ENCODE results near the gene EBLN2. TPM values are rescaled to one million over a fixed set of nuclear protein-coding genes. Genes with fewer than 3 reads are reported as not detected.

The EBLN2 gene
- total and polyA plus RNA-seq, 2 experiments from 2014 or later: 4.7 to 9.9 TPM

DNA sequence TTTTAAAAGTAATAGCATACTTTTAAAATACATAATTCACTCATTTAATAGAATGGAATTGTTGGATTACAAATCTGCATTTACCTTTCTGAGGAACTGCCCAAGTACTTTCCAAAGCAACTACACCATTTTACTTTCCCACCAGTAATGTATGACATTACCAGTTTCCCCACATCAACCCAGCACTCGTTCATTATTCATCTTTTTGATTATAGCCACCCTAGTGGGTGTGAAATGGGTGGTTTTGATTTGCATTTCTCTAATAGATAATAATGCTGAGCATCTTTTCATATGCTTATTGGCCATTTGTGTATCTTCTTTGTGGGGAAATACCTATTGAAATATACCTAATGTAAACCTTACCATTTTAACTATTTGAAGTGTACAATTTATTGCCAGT is 18.0 kb upstream of the EBLN2 start (continued):
- TF ChIP-seq, protein P1, sequence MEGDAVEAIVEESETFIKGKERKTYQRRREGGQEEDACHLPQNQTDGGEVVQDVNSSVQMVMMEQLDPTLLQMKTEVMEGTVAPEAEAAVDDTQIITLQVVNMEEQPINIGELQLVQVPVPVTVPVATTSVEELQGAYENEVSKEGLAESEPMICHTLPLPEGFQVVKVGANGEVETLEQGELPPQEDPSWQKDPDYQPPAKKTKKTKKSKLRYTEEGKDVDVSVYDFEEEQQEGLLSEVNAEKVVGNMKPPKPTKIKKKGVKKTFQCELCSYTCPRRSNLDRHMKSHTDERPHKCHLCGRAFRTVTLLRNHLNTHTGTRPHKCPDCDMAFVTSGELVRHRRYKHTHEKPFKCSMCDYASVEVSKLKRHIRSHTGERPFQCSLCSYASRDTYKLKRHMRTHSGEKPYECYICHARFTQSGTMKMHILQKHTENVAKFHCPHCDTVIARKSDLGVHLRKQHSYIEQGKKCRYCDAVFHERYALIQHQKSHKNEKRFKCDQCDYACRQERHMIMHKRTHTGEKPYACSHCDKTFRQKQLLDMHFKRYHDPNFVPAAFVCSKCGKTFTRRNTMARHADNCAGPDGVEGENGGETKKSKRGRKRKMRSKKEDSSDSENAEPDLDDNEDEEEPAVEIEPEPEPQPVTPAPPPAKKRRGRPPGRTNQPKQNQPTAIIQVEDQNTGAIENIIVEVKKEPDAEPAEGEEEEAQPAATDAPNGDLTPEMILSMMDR (conservative IDR thresholded peaks at IDR 0.05; ENCODE audit: low read depth in 2 of 2): no peak
- TF ChIP-seq STAT1 (IDR thresholded peaks at IDR 0.05; ENCODE audit: unreplicated experiment) (no peak), ZNF114 (CRISPR knock-in tag; IDR thresholded peaks at IDR 0.05) (no peak), EZH2 (IDR thresholded peaks at IDR 0.05; ENCODE audit: low read depth, unreplicated experiment) (no peak), POLR2AphosphoS5 (IDR thresholded peaks at IDR 0.05; ENCODE audit: low read depth) (no peak), JUNB (IDR thresholded peaks at IDR 0.05; ENCODE audit: unreplicated experiment) (no peak)

GRCh38 chr3:73045391-73045790 is 16.1 kb upstream of the EBLN2 start:
- Histone ChIP-seq H3K79me2 (replicated peaks; ENCODE audit: insufficient read depth) (no peaks in the 10 kb centered on the region; the same call in 1 of the 2 replicates), H4K20me1 (replicated peaks; ENCODE audit: insufficient read depth) (peaks cover 54% of the 10 kb centered on the region), H2AFZ (no peak overlapping the region), H3K9me2 (ENCODE audit: insufficient read depth) (no peaks in the 10 kb centered on the region), H3K27me3 (ENCODE audit: insufficient read depth) (no peaks in the 10 kb centered on the region), H3K27ac (ENCODE audit: low read depth) (peak overlapping the region; percentile 28), H3K36me3 (ENCODE audit: insufficient read depth) (no peaks in the 10 kb centered on the region), H3K4me2 (no peak overlapping the region), H3K4me1 (ENCODE audit: insufficient read depth) (peaks cover 53% of the 10 kb centered on the region), H3F3A (replicated peaks; ENCODE audit: low read depth) (no peaks in the 10 kb centered on the region), H3K4me3 (no peak overlapping the region)
- Mint-ChIP-seq H3K27ac (0 out of 2 replicates have a peak overlapping the region, but pooled peaks have one; percentile 65), H3K36me3 (ENCODE audit: low read depth) (peaks cover 25% of the 10 kb centered on the region; the same call in 2 of the 3 replicates), H3K27me3 (ENCODE audit: insufficient read depth, low read depth, poor library complexity) (no peaks in the 10 kb centered on the region), H3K9me3 (no peaks in the 10 kb centered on the region), H3K4me3 (no peak overlapping the region), H3K4me1 (peaks cover 62% of the 10 kb centered on the region)
- peak; percentile 40 for ATAC-seq
- TF ChIP-seq, protein P2, sequence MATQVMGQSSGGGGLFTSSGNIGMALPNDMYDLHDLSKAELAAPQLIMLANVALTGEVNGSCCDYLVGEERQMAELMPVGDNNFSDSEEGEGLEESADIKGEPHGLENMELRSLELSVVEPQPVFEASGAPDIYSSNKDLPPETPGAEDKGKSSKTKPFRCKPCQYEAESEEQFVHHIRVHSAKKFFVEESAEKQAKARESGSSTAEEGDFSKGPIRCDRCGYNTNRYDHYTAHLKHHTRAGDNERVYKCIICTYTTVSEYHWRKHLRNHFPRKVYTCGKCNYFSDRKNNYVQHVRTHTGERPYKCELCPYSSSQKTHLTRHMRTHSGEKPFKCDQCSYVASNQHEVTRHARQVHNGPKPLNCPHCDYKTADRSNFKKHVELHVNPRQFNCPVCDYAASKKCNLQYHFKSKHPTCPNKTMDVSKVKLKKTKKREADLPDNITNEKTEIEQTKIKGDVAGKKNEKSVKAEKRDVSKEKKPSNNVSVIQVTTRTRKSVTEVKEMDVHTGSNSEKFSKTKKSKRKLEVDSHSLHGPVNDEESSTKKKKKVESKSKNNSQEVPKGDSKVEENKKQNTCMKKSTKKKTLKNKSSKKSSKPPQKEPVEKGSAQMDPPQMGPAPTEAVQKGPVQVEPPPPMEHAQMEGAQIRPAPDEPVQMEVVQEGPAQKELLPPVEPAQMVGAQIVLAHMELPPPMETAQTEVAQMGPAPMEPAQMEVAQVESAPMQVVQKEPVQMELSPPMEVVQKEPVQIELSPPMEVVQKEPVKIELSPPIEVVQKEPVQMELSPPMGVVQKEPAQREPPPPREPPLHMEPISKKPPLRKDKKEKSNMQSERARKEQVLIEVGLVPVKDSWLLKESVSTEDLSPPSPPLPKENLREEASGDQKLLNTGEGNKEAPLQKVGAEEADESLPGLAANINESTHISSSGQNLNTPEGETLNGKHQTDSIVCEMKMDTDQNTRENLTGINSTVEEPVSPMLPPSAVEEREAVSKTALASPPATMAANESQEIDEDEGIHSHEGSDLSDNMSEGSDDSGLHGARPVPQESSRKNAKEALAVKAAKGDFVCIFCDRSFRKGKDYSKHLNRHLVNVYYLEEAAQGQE (IDR thresholded peaks at IDR 0.05; ENCODE audit: unreplicated experiment): no peak
- TF ChIP-seq JUNB (IDR thresholded peaks at IDR 0.05; ENCODE audit: unreplicated experiment): no peak
- DNase-seq (ENCODE audit: low spot score): no peak

- H3K79me2 ChIP-seq (replicated peaks; ENCODE audit: insufficient read depth): no peaks in the 10 kb centered on the region; the same call in 1 of the 2 replicates
- no peaks in the 10 kb centered on the region for H3K27me3 Mint-ChIP-seq (ENCODE audit: insufficient read depth, low read depth, poor library complexity)
- peaks cover 45% of the 10 kb centered on the region for H3K4me1 ChIP-seq (ENCODE audit: insufficient read depth)
- no peaks in the 10 kb centered on the region for H3F3A ChIP-seq (replicated peaks; ENCODE audit: low read depth)
- no peak overlapping the region for H3K4me3 ChIP-seq
- DNase-seq (ENCODE audit: low spot score) (peak; percentile 63), ATAC-seq (peak; percentile 73)
- peak overlapping the region; percentile 28; the same call in 1 of the 2 replicates for H3K27ac ChIP-seq (ENCODE audit: low read depth)
- H3K27ac Mint-ChIP-seq: peak overlapping the region; percentile 30; the same call in 1 of the 2 replicates
- no peaks in the 10 kb centered on the region for H3K36me3 ChIP-seq (ENCODE audit: insufficient read depth)
- peaks cover 54% of the 10 kb centered on the region for H4K20me1 ChIP-seq (replicated peaks; ENCODE audit: insufficient read depth)
- H3K4me2 ChIP-seq: peak overlapping the region; percentile 10; the same call in 1 of the 2 replicates
- H2AFZ ChIP-seq: no peak overlapping the region
- H3K27me3 ChIP-seq (ENCODE audit: insufficient read depth): no peaks in the 10 kb centered on the region
- H3K36me3 Mint-ChIP-seq (ENCODE audit: low read depth): peaks cover 32% of the 10 kb centered on the region; the same call in 2 of the 3 replicates
- H3K4me3 Mint-ChIP-seq: no peak overlapping the region
- peaks cover 55% of the 10 kb centered on the region for H3K4me1 Mint-ChIP-seq
- no peaks in the 10 kb centered on the region for H3K9me2 ChIP-seq (ENCODE audit: insufficient read depth)
- H3K9me3 Mint-ChIP-seq: no peaks in the 10 kb centered on the region
- TF ChIP-seq EZH2phosphoT487 (IDR thresholded peaks at IDR 0.05; ENCODE audit: unreplicated experiment): no peak
- TF ChIP-seq, protein P1 (conservative IDR thresholded peaks at IDR 0.05; ENCODE audit: low read depth in 2 of 2): no peak
- no peak for TF ChIP-seq NANOG (IDR thresholded peaks at IDR 0.05; ENCODE audit: borderline replicate concordance)
Observed at GRCh38 chr3:73046195-73046594, 15.3 kb upstream of the EBLN2 start.

All from GM23338 (cell line).